ENCODE measurements around the gene NPW. TPM values are rescaled to one million over a fixed set of nuclear protein-coding genes. Genes with fewer than 3 reads are reported as not detected.
A peak's percentile ranks its signal among the peaks of the same experiment; 100 is the strongest.

NPW gene
- total and polyA plus RNA-seq, 2 donors (not counting 3 experiments of a cell fraction or from before 2014, with no cell fraction given), result 0.84 to 3.3 TPM

DNA sequence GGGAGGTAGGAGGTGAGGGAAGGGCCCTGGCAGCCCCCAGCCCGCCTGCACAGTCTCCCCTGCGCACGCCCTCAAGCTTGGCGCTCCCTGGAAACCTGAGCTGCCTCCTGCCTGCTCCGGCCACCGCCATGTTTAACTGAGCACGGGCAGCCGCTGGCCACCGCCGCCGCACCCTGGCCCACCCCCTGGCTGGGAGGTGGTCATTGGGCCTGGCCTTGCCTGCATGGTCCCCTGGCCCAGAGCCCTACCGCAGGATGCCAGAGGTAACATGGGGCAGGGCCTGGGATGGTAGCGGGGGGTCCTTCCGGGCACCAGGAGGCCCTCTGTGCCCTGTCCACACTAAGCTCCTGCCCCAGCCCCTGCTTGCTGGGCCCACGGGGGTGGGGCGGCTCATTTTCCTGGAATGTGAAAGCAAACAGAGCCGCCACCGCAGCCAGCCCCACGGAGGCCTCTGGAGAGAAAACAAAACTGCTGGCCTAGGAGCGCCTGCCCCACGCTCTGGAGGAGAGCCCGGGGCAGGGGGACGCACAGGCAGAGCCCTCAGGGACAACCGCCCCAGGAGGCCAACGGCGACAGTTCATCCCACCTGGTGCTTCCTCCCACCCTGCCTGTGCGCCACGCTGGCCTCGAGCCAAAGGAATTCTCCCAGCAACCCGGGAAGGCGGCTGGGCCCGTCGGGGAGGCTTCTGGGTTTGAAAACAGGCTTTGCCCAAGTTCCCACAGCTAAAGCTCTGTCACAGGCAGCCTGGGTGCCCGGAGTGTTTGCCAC is 16.0 kb downstream of the NPW start:
- DNase-seq (ENCODE audit: low read depth, low spot score) (peak; percentile 62), FAIRE-seq (no peak)
- Histone ChIP-seq H3K9me3 (replicated peaks; ENCODE audit: control insufficient read depth, insufficient read depth, low read length) (no peaks in the 10 kb centered on the region), H3K4me1 (ENCODE audit: control insufficient read depth, extremely low read depth, insufficient read depth, low read length) (peaks cover 49% of the 10 kb centered on the region), H2AFZ (ENCODE audit: low read depth, low read length) (peak overlapping the region; percentile 52), H4K20me1 (replicated peaks; ENCODE audit: control insufficient read depth, extremely low read depth, insufficient read depth, low read length) (no peaks in the 10 kb centered on the region), H3K27ac (ENCODE audit: insufficient read depth, low read depth, low read length) (peak overlapping the region; percentile 62), H3K4me2 (ENCODE audit: insufficient read depth, low read length) (peak overlapping the region; percentile 27), H3K9ac (replicated peaks; ENCODE audit: extremely low read depth, insufficient read depth, low read length) (peak overlapping the region; percentile 37), H3K36me3 (ENCODE audit: control insufficient read depth in 2 of 2, extremely low read depth in 1 of 2, insufficient read depth in 2 of 2, low read length in 2 of 2) (peaks cover 0 to 10% of the 10 kb centered on the region in 2 experiments), H3K79me2 (ENCODE audit: control insufficient read depth, insufficient read depth, low read length) (peaks cover 10% of the 10 kb centered on the region), H3K27me3 (ENCODE audit: control insufficient read depth in 2 of 2, insufficient read depth in 2 of 2, low read length in 2 of 2) (no peaks in the 10 kb centered on the region), H3K9me1 (replicated peaks; ENCODE audit: control insufficient read depth, extremely low read depth, insufficient read depth, low read length) (no peaks in the 10 kb centered on the region), H3K4me3 (replicated peaks in 1 of 3; ENCODE audit: insufficient read depth in 1 of 3, low read depth in 1 of 3, low read length in 3 of 3) (no peak overlapping the region)
- TF ChIP-seq EZH2 (IDR thresholded peaks at IDR 0.05; ENCODE audit: borderline replicate concordance, low read depth, low read length, severe bottlenecking), result no peak
- no peak for TF ChIP-seq MYC (IDR thresholded peaks at IDR 0.05; ENCODE audit: low read depth, low read length)
- no peak for TF ChIP-seq GATA2 (IDR thresholded peaks at IDR 0.05; ENCODE audit: insufficient read depth, insufficient read length, low read depth, low read length)
- TF ChIP-seq FOS (IDR thresholded peaks at IDR 0.05; ENCODE audit: borderline replicate concordance, insufficient read depth, low read length), result no peak
- TF ChIP-seq POLR2A (IDR thresholded peaks at IDR 0.05; ENCODE audit: low read depth, low read length), result peak; percentile 12
- TF ChIP-seq, protein P1, sequence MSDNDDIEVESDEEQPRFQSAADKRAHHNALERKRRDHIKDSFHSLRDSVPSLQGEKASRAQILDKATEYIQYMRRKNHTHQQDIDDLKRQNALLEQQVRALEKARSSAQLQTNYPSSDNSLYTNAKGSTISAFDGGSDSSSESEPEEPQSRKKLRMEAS (IDR thresholded peaks at IDR 0.05; ENCODE audit: insufficient read depth, insufficient read length), result no peak
- TF ChIP-seq JUN (IDR thresholded peaks at IDR 0.05; ENCODE audit: borderline replicate concordance, insufficient read depth, insufficient read length, low read depth), result no peak
- TF ChIP-seq POLR2AphosphoS5 (IDR thresholded peaks at IDR 0.05; ENCODE audit: insufficient read depth, low read depth, low read length), result peak; percentile 32
- TF ChIP-seq, protein P2, sequence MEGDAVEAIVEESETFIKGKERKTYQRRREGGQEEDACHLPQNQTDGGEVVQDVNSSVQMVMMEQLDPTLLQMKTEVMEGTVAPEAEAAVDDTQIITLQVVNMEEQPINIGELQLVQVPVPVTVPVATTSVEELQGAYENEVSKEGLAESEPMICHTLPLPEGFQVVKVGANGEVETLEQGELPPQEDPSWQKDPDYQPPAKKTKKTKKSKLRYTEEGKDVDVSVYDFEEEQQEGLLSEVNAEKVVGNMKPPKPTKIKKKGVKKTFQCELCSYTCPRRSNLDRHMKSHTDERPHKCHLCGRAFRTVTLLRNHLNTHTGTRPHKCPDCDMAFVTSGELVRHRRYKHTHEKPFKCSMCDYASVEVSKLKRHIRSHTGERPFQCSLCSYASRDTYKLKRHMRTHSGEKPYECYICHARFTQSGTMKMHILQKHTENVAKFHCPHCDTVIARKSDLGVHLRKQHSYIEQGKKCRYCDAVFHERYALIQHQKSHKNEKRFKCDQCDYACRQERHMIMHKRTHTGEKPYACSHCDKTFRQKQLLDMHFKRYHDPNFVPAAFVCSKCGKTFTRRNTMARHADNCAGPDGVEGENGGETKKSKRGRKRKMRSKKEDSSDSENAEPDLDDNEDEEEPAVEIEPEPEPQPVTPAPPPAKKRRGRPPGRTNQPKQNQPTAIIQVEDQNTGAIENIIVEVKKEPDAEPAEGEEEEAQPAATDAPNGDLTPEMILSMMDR (IDR thresholded peaks at IDR 0.05; ENCODE audit: extremely low read depth in 1 of 2, insufficient read depth in 1 of 2, low read depth in 1 of 2, low read length in 2 of 2), result no peak
- BruUV-seq (replicated peaks), result no TSS peak
- CTCF ChIA-PET, result interaction anchor here (1.0 to 1.7 kb wide), 3 partner anchors 12 to 105 kb away, joined by 3 to 6 read pairs (median 3); partner anchors contain the start of genes NTHL1 and TSC2
- POLR2A ChIA-PET, result no interaction called here
- dilution Hi-C loops (cut with MboI; ENCODE audit: extremely low pct_ligation_motif_present, low sequenced_read_pairs), result loop anchor here (25.0 kb wide), 1 partner anchor 127 kb away; the partner anchor contains the start of gene TRAF7
- intact Hi-C loops (cut with micrococcal nuclease), result no loop called here
